Upper lobe of right lung (tissue), 1 donor: ENCODE measurements around the gene SHISA6. TPM values are rescaled to one million over a fixed set of nuclear protein-coding genes. Genes with fewer than 3 reads are reported as not detected.
"Not testable (repeated sequence)": the region's sequence is repeated elsewhere in the genome, so short reads cannot be mapped to it uniquely, and the experiment has no call there.

ENCODE experiments used
- ATAC-seq: fragments of 200-7000 bp; cut with Tn5 transposase; one replicate; pipeline ENCODE4 v1.9.1; 2020; ENCODE audit warnings: mild to moderate bottlenecking, moderate library complexity
- DNase-seq: peaks from one replicate; pipeline ENCODE4 v3.0.0-alpha.2; 2020
- H3K27ac ChIP-seq: fragments of 200-600 bp; one replicate; pipeline ENCODE4 v1.8.0; 2022
- H3K27me3 ChIP-seq: fragments of 200-600 bp; one replicate; pipeline ENCODE4 v1.8.0; 2022; ENCODE audit warnings: mild to moderate bottlenecking
- H3K36me3 ChIP-seq: fragments of 200-600 bp; one replicate; pipeline ENCODE4 v1.8.0; 2022
- H3K4me1 ChIP-seq: fragments of 200-600 bp; one replicate; pipeline ENCODE4 v1.8.0; 2022
- H3K4me3 ChIP-seq: fragments of 200-600 bp; one replicate; pipeline ENCODE4 v1.8.0; 2022; ENCODE audit warnings: mild to moderate bottlenecking
- H3K9me3 ChIP-seq: fragments of 200-600 bp; one replicate; pipeline ENCODE4 v1.8.0; 2022
- intact Hi-C: fragments of 100-400 bp; cut with DNase I; formaldehyde crosslinking; loops from one replicate; pipeline ENCODE4 v1.11.0; 2022
- total RNA-seq: library from RNA; stranded (reverse); fragmentation: NEBNext Ultra II Directional; extraction: Animal tissue kit (Norgen Biotek cat#: 25700); gene quantifications from one replicate; pipeline ENCODE4 v1.2.1, GENCODE V29; 2021
- TF ChIP-seq, protein P1 (sequence below): fragments of 200-600 bp; IDR thresholded peaks from one replicate; pipeline ENCODE4 v1.8.0; 2022; ENCODE audit warnings: antibody characterized with exemption
- donor health status: DM: no; HTN: yes; CAD: no; lungs with severe emphysema.

Gene SHISA6
- total RNA-seq, 1 donor from 2014 or later = not detected

DNA sequence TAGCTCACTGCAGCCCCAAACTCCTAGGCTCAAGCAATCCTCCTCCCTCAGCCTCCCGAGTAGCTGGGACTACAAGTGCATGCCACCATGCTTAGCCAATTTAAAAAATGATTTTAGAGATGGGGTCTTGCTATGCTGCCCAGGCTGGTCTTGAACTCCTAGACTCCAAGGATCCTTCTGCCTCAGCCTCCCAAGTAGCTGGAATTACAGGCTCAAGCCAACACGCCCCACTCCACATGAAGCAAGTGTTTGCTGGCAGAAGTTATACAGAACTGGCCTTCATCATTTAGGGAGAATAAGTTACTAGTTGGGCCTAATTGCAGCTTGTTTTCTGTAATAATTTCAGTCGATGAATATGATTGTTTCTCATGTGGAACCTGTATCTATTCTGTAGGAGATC, 68.0 kb downstream of the SHISA6 start:
- no peaks in the 10 kb centered on the region for H3K4me1 ChIP-seq
- H3K4me3 ChIP-seq = no peak overlapping the region
- no peaks in the 10 kb centered on the region for H3K36me3 ChIP-seq
- H3K27ac ChIP-seq = no peak overlapping the region
- intact Hi-C loops = no loop called here
- DNase-seq = no peak
- no peaks in the 10 kb centered on the region for H3K27me3 ChIP-seq
- no peaks in the 10 kb centered on the region for H3K9me3 ChIP-seq
- TF ChIP-seq, protein P1, sequence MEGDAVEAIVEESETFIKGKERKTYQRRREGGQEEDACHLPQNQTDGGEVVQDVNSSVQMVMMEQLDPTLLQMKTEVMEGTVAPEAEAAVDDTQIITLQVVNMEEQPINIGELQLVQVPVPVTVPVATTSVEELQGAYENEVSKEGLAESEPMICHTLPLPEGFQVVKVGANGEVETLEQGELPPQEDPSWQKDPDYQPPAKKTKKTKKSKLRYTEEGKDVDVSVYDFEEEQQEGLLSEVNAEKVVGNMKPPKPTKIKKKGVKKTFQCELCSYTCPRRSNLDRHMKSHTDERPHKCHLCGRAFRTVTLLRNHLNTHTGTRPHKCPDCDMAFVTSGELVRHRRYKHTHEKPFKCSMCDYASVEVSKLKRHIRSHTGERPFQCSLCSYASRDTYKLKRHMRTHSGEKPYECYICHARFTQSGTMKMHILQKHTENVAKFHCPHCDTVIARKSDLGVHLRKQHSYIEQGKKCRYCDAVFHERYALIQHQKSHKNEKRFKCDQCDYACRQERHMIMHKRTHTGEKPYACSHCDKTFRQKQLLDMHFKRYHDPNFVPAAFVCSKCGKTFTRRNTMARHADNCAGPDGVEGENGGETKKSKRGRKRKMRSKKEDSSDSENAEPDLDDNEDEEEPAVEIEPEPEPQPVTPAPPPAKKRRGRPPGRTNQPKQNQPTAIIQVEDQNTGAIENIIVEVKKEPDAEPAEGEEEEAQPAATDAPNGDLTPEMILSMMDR = no peak
- ATAC-seq = no peak

DNA sequence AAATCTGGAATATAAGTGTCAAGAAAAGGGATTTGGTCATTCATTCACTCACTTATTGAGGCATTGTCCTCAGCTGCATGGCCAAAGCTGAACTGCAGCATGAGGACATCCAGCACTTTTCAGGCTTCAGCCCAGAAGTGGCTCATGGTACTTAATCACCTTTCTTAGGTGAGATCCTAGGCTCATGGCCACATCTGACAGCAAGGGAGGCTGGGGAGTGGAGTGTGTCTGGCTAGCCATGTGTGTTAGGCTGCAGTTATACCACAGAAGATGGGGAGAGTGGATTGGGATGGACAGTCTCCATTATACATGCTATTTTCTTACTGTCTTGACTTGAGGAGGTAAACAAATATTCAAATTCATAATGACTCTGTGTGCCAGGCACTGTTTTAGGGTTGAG, 68.8 kb downstream of the SHISA6 start:
- intact Hi-C loops = no loop called here
- H3K27ac ChIP-seq = no peak overlapping the region
- TF ChIP-seq, protein P1 = no peak
- no peak overlapping the region for H3K4me3 ChIP-seq
- DNase-seq (no peak), ATAC-seq (no peak)
- no peaks in the 10 kb centered on the region for H3K36me3 ChIP-seq
- no peaks in the 10 kb centered on the region for H3K4me1 ChIP-seq
- no peaks in the 10 kb centered on the region for H3K27me3 ChIP-seq
- H3K9me3 ChIP-seq = no peaks in the 10 kb centered on the region

DNA sequence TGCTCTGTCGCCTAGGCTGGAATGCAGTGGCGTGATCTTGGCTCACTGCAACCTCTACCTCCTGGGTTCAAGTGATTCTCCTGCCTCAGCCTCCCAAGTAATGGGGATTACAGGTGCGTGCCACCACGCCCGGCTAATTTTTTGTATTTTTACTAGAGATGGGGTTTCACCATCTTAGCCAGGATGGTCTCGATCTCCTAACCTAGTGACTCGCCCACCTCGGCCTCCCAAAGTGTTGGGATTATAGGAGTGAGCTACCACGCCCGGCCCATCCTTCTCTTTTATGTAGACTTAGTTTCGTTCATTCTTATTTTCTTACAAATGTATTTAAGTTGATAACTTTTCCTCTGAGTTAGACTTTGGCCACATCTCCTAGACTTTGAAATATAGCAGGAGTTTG, 75.4 kb downstream of the SHISA6 start:
- H3K27ac ChIP-seq, DNase-seq, ATAC-seq, H3K4me3 ChIP-seq, H3K4me1 ChIP-seq, H3K36me3 ChIP-seq, H3K27me3 ChIP-seq, H3K9me3 ChIP-seq, intact Hi-C loops: not testable (repeated sequence)

DNA sequence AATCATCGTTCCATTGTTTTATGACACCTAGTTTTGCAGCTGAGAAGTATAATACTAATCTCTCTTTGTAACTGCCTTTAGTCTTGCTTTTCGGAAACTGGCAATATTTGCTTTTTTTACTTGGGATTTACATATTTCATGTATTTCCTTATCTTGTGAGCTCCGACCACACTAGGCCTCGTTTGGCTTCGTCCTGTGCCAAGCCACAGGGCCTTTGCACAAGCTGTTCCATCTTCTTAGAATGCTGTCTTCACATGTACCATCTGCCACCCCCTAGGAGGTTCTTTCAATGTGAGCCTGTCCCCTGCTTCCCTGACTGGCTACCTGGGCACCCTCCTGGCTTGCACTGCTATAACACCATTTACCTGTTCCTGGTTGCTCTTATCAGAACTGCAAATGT, 77.2 kb downstream of the SHISA6 start:
- H3K27ac ChIP-seq = no peak overlapping the region
- H3K4me1 ChIP-seq = no peaks in the 10 kb centered on the region
- TF ChIP-seq, protein P1 = no peak
- intact Hi-C loops = no loop called here
- H3K36me3 ChIP-seq = no peaks in the 10 kb centered on the region
- no peaks in the 10 kb centered on the region for H3K9me3 ChIP-seq
- ATAC-seq = no peak
- no peaks in the 10 kb centered on the region for H3K27me3 ChIP-seq
- no peak overlapping the region for H3K4me3 ChIP-seq
- DNase-seq = no peak

DNA sequence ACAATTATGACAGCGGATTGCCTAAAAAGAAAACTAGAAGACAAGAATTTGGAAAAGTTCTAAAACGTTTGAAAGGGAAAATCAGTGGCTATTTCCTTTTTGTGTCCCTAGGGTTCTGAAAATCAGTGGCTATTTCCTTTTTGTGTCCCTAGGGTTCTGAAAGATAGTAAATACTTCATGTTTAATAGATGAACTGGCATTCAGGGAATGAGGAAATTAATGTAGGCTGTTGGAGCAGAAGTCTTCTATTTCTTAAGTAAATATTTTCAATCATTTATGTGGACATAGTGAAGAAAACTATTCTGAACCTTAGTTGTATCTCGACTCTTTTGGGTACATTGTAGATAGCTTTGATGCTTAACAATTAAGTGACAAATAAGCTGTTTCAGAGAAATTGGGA, 78.9 kb downstream of the SHISA6 start:
- no peak for ATAC-seq
- Histone ChIP-seq H3K36me3 (no peaks in the 10 kb centered on the region), H3K4me3 (no peak overlapping the region), H3K27me3 (no peaks in the 10 kb centered on the region), H3K27ac (no peak overlapping the region), H3K4me1 (no peaks in the 10 kb centered on the region), H3K9me3 (no peaks in the 10 kb centered on the region)
- DNase-seq = no peak
- TF ChIP-seq, protein P1 = no peak
- intact Hi-C loops = no loop called here

DNA sequence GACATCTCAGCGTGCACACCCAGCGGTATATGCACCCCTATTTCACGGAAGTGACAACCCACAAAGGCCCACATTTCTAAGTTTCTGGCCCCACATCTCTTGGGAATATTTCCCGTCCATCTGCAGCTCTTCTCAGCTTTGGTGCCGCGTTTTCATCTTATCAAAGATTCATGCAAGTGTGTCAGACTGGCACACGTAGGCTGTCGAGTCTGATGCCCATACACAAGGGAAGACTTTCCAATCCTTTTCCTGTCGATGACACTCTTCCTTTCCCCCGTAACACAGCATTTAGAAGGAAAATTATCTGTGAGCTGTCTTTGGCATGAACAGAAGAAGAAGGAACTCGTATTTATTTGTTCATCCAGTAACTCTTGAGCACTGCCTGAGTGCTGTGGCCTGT, 83.0 kb downstream of the SHISA6 start:
- no peak for ATAC-seq
- intact Hi-C loops = no loop called here
- no peaks in the 10 kb centered on the region for H3K9me3 ChIP-seq
- H3K27ac ChIP-seq = no peak overlapping the region
- H3K4me1 ChIP-seq = no peaks in the 10 kb centered on the region
- TF ChIP-seq, protein P1 = no peak
- no peaks in the 10 kb centered on the region for H3K36me3 ChIP-seq
- H3K27me3 ChIP-seq = no peaks in the 10 kb centered on the region
- no peak overlapping the region for H3K4me3 ChIP-seq
- no peak for DNase-seq
